GM23248 (cell line): ENCODE results near the gene ZNF787.

Experiments used
- EZH2 ChIP-seq: fragments of 200-600 bp; sonication (generic); IDR thresholded peaks from 2 replicates; pipeline ENCODE4 v1.6.1; 2018; ENCODE audit warnings: antibody characterized with exemption, mild to moderate bottlenecking; ENCODE audit not compliant: insufficient read depth, poor library complexity, severe bottlenecking
- EZH2phosphoT487 ChIP-seq: fragments of 200-600 bp; sonication (generic); IDR thresholded peaks from 2 replicates; pipeline ENCODE4 v1.6.1; 2018; ENCODE audit warnings: antibody characterized with exemption, moderate library complexity, mild to moderate bottlenecking, low read depth; ENCODE audit not compliant: insufficient read depth

GRCh38 chr19:56088497-56089215 lies 32.4 kb downstream of the ZNF787 start:
- no peak for TF ChIP-seq EZH2
- TF ChIP-seq EZH2phosphoT487, result no peak
